ENCODE results near the gene DNAH10.

DNAH10 gene

DNA sequence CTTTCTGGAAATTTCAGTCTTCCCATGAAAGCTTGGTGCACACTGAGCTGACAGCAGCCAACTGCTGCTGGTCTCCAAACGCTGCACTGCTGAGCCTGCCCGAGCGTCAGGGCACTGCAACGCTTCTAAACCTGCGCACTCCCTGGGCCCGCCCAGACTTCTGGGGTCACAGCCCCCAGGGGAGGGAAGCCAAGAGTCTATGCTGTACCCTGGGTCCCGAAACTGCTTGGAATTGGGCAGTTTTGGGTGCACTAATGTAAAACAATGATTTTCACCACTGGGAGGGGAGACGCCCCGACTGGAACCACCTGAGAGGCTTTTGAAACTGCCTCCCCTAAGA, 178.5 kb downstream of the DNAH10 start:
- no peak for ATAC-seq
- TF ChIP-seq, protein P1, sequence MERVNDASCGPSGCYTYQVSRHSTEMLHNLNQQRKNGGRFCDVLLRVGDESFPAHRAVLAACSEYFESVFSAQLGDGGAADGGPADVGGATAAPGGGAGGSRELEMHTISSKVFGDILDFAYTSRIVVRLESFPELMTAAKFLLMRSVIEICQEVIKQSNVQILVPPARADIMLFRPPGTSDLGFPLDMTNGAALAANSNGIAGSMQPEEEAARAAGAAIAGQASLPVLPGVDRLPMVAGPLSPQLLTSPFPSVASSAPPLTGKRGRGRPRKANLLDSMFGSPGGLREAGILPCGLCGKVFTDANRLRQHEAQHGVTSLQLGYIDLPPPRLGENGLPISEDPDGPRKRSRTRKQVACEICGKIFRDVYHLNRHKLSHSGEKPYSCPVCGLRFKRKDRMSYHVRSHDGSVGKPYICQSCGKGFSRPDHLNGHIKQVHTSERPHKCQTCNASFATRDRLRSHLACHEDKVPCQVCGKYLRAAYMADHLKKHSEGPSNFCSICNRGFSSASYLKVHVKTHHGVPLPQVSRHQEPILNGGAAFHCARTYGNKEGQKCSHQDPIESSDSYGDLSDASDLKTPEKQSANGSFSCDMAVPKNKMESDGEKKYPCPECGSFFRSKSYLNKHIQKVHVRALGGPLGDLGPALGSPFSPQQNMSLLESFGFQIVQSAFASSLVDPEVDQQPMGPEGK (CRISPR knock-in tag; IDR thresholded peaks at IDR 0.05; ENCODE audit: borderline replicate concordance): no peak
- TF ChIP-seq GLIS3 (CRISPR knock-in tag; IDR thresholded peaks at IDR 0.05) (no peak), ESRRG (CRISPR knock-in tag; IDR thresholded peaks at IDR 0.05) (no peak), CREB5 (CRISPR knock-in tag; IDR thresholded peaks at IDR 0.05; ENCODE audit: low read depth) (no peak), ZNF8 (CRISPR knock-in tag; IDR thresholded peaks at IDR 0.05) (no peak), TCF4 (CRISPR knock-in tag; IDR thresholded peaks at IDR 0.05; ENCODE audit: borderline replicate concordance) (no peak), POU6F1 (CRISPR knock-in tag; IDR thresholded peaks at IDR 0.05; ENCODE audit: borderline replicate concordance, low read depth) (no peak), SNAI2 (CRISPR knock-in tag; IDR thresholded peaks at IDR 0.05) (no peak), ISL1 (CRISPR knock-in tag; IDR thresholded peaks at IDR 0.05) (no peak), ARNTL (CRISPR knock-in tag; IDR thresholded peaks at IDR 0.05; ENCODE audit: borderline replicate concordance, low read depth) (no peak), ZNF565 (CRISPR knock-in tag; conservative IDR thresholded peaks at IDR 0.05; ENCODE audit: low read depth) (no peak)

GRCh38 chr12:123941000-123941399, 178.9 kb downstream of the DNAH10 start:
- TF ChIP-seq ZFP30 (CRISPR knock-in tag; IDR thresholded peaks at IDR 0.05): no peak
- TF ChIP-seq CSRNP3 (CRISPR knock-in tag; IDR thresholded peaks at IDR 0.05): no peak
- TF ChIP-seq TSHZ2 (CRISPR knock-in tag; IDR thresholded peaks at IDR 0.05): no peak
- TF ChIP-seq ZFP3 (CRISPR knock-in tag; IDR thresholded peaks at IDR 0.05): no peak
- TF ChIP-seq ZNF70 (CRISPR knock-in tag; IDR thresholded peaks at IDR 0.05): no peak
- TF ChIP-seq POU6F1 (CRISPR knock-in tag; IDR thresholded peaks at IDR 0.05; ENCODE audit: borderline replicate concordance, low read depth): no peak
- TF ChIP-seq ZNF565 (CRISPR knock-in tag; conservative IDR thresholded peaks at IDR 0.05; ENCODE audit: low read depth): no peak
- no peak for TF ChIP-seq ZC3H10 (CRISPR knock-in tag; IDR thresholded peaks at IDR 0.05)
- TF ChIP-seq TOX (CRISPR knock-in tag; IDR thresholded peaks at IDR 0.05; ENCODE audit: borderline replicate concordance): no peak
- ATAC-seq: no peak

- ATAC-seq: no peak
- TF ChIP-seq PPARA (CRISPR knock-in tag; IDR thresholded peaks at IDR 0.05; ENCODE audit: borderline replicate concordance) (no peak), TOX (CRISPR knock-in tag; IDR thresholded peaks at IDR 0.05; ENCODE audit: borderline replicate concordance) (no peak), ZC3H10 (CRISPR knock-in tag; IDR thresholded peaks at IDR 0.05) (no peak), ESRRG (CRISPR knock-in tag; IDR thresholded peaks at IDR 0.05) (no peak), ZNF70 (CRISPR knock-in tag; IDR thresholded peaks at IDR 0.05) (no peak), TSHZ2 (CRISPR knock-in tag; IDR thresholded peaks at IDR 0.05) (no peak), CREB5 (CRISPR knock-in tag; IDR thresholded peaks at IDR 0.05; ENCODE audit: low read depth) (no peak), CSRNP3 (CRISPR knock-in tag; IDR thresholded peaks at IDR 0.05) (no peak)
Observed at GRCh38 chr12:123941624-123942237, 179.6 kb downstream of the DNAH10 start.
